Mucosa of gallbladder (tissue), 1 donor: ENCODE data around the gene MCM5. TPM values are rescaled to one million over a fixed set of nuclear protein-coding genes. Genes with fewer than 3 reads are reported as not detected.

Experiments used
- total RNA-seq: library from RNA; stranded (reverse); gene quantifications from one replicate; pipeline ENCODE4 v1.2.1, GENCODE V29; 2021
- donor health status: DM: no; HTN: no; CAD: no.

MCM5 gene
- total RNA-seq, 1 donor from 2014 or later, result 25.4 TPM

Other genes starting within 250 kb of the MCM5 start
- gene HMGXB4, start 142.6 kb upstream of the MCM5 start, total RNA-seq, result 15.8 TPM
- gene TOM1, start 100.2 kb upstream of the MCM5 start, total RNA-seq, result 82.9 TPM
- gene HMOX1, start 19.0 kb upstream of the MCM5 start, total RNA-seq, result 41.1 TPM
- gene RASD2, start 140.7 kb downstream of the MCM5 start, total RNA-seq, result 4.4 TPM
- gene MB, start 217.2 kb downstream of the MCM5 start, total RNA-seq, result 0.35 TPM
- gene APOL6, start 248.3 kb downstream of the MCM5 start, total RNA-seq, result 27.0 TPM